Fibroblast of peridontal ligament (primary cell): ENCODE measurements around the gene SLC6A3.

Experiments
- DNase-seq: peaks from one replicate; pipeline ENCODE4 v3.0.0-alpha.2; 2010; ENCODE audit errors: extremely low read depth

The SLC6A3 gene

GRCh38 chr5:1420211-1421195, 24.7 kb downstream of the SLC6A3 start:
- DNase-seq: no peak

GRCh38 chr5:1419476-1420210, 25.6 kb downstream of the SLC6A3 start:
- DNase-seq: no peak

GRCh38 chr5:1418921-1419280, 26.3 kb downstream of the SLC6A3 start:
- no peak for DNase-seq

GRCh38 chr5:1418238-1418920, 26.9 kb downstream of the SLC6A3 start:
- DNase-seq: no peak

- DNase-seq: no peak
Observed at GRCh38 chr5:1417586-1418225, 27.5 kb downstream of the SLC6A3 start.

- DNase-seq: no peak
Observed at GRCh38 chr5:1416856-1417469, 28.3 kb downstream of the SLC6A3 start.

- DNase-seq: no peak
Observed at GRCh38 chr5:1415626-1416360, 29.4 kb downstream of the SLC6A3 start.

- no peak for DNase-seq
Observed at GRCh38 chr5:1415059-1415425, 30.2 kb downstream of the SLC6A3 start.

GRCh38 chr5:1414311-1415058, 30.8 kb downstream of the SLC6A3 start:
- DNase-seq: no peak

GRCh38 chr5:1413611-1414241, 31.5 kb downstream of the SLC6A3 start:
- DNase-seq: no peak

GRCh38 chr5:1413211-1413610, 32.0 kb downstream of the SLC6A3 start:
- DNase-seq: no peak

GRCh38 chr5:1412621-1413020, 32.6 kb downstream of the SLC6A3 start:
- DNase-seq: no peak

GRCh38 chr5:1412163-1412562, 33.1 kb downstream of the SLC6A3 start:
- no peak for DNase-seq

- DNase-seq: no peak
Observed at GRCh38 chr5:1411099-1411498, 34.1 kb downstream of the SLC6A3 start.

GRCh38 chr5:1410156-1411014, 34.9 kb downstream of the SLC6A3 start:
- DNase-seq: no peak

- DNase-seq: peak; percentile 3
Observed at GRCh38 chr5:1409381-1410110, 35.7 kb downstream of the SLC6A3 start.

GRCh38 chr5:1406681-1407640, 38.3 kb downstream of the SLC6A3 start:
- DNase-seq: no peak
